Panc1 (cell line): Measurements from ENCODE around the gene ISM1. TPM values are rescaled to one million over a fixed set of nuclear protein-coding genes. Genes with fewer than 3 reads are reported as not detected.

Experiments
- ATAC-seq: fragments of 200-7000 bp; cut with Tn5 transposase; 2 replicates; pipeline ENCODE4 v1.9.1; 2020; ENCODE audit warnings: mild to moderate bottlenecking, moderate library complexity
- BruUV-seq: library from RNA; stranded (reverse); fragments of 400-500 nt; replicated peaks from 2 replicates; lab custom pipeline; 2021; lab: Mats Ljungman, UMichigan
- CTCF ChIA-PET: fragments of 300-600 bp; sonication (Branson Sonifier 250); formaldehyde crosslinking; loops from one replicate; lab custom pipeline; 2022; ENCODE audit warnings: antibody characterized with exemption; lab: Charles Lee
- POLR2A ChIA-PET: fragments of 300-600 bp; sonication (Branson Sonifier 250); formaldehyde crosslinking; loops from one replicate; lab custom pipeline; 2022; ENCODE audit warnings: antibody characterized with exemption; lab: Charles Lee
- DNase-seq: peaks from one replicate; pipeline ENCODE4 v3.0.0-alpha.2; 2010; ENCODE audit warnings: low read depth, low spot score
- H3K27ac ChIP-seq: 2 replicates; pipeline ENCODE4 v1.5.1; 2011; ENCODE audit warnings: mild to moderate bottlenecking, low read length, inconsistent platforms
- H3K27me3 ChIP-seq: fragments of 200-500 bp; sonication (Bioruptor generic); 2 replicates; pipeline ENCODE4 v1.6.0; 2014; ENCODE audit warnings: low read length, inconsistent platforms; ENCODE audit not compliant: control insufficient read depth, insufficient read depth
- H3K36me3 ChIP-seq: fragments of 200-500 bp; sonication (Bioruptor generic); 2 replicates; pipeline ENCODE4 v1.5.1; 2014; ENCODE audit warnings: inconsistent platforms, mild to moderate bottlenecking, low read length, moderate library complexity; ENCODE audit not compliant: control insufficient read depth, insufficient read depth
- H3K4me1 ChIP-seq: 2 replicates; pipeline ENCODE4 v1.5.1; 2011; ENCODE audit warnings: inconsistent platforms, mild to moderate bottlenecking, low read length, moderate library complexity; ENCODE audit not compliant: control insufficient read depth, insufficient read depth
- H3K4me3 ChIP-seq, 2 experiments: 2 replicates each; pipeline ENCODE4 v1.5.1; 2011 to 2012; ENCODE audit warnings: low read depth in 2 of 2, low read length in 2 of 2, mild to moderate bottlenecking in 2 of 2, inconsistent platforms in 1 of 2, moderate library complexity in 1 of 2
- H3K9me3 ChIP-seq: fragments of 200-500 bp; sonication (Bioruptor generic); 2 replicates; pipeline ENCODE4 v1.5.1; 2014; ENCODE audit warnings: low read depth, mild to moderate bottlenecking, inconsistent platforms, low read length, moderate library complexity; ENCODE audit not compliant: control insufficient read depth, insufficient read depth
- CTCF ChIP-seq: fragments of 450-650 bp; IDR thresholded peaks from 2 replicates; pipeline ENCODE4 v1.5.1; 2017; ENCODE audit warnings: mild to moderate bottlenecking
- POLR2AphosphoS5 ChIP-seq: IDR thresholded peaks from 2 replicates; pipeline ENCODE4 v1.6.1; 2012; ENCODE audit warnings: mild to moderate bottlenecking, low read depth, low read length, moderate library complexity
- REST ChIP-seq, 2 experiments: IDR thresholded peaks; 2 replicates each; pipeline ENCODE4 v1.6.1; 2011 to 2012; ENCODE audit warnings: low read depth in 2 of 2, control low read depth in 1 of 2, low read length in 1 of 2, mild to moderate bottlenecking in 1 of 2, moderate library complexity in 1 of 2; ENCODE audit not compliant: insufficient read depth in 1 of 2
- SIN3A ChIP-seq: IDR thresholded peaks from 2 replicates; pipeline ENCODE4 v1.6.1; 2012; ENCODE audit warnings: low read depth, mild to moderate bottlenecking, low read length, moderate library complexity, borderline replicate concordance; ENCODE audit not compliant: insufficient read depth
- TCF7L2 ChIP-seq: IDR thresholded peaks from 2 replicates; pipeline ENCODE4 v1.6.1; 2011; ENCODE audit warnings: mild to moderate bottlenecking, low read depth, low read length, inconsistent platforms
- in situ Hi-C: cut with HindIII; loops from 2 replicates; pipeline ENCODE4 v1.10.0; 2016; ENCODE audit warnings: low sequenced_read_pairs, low pct_unique_long_range_greater_than_20kb
- intact Hi-C: fragments of 100-400 bp; cut with micrococcal nuclease; formaldehyde crosslinking; loops from one replicate; pipeline ENCODE4 v1.10.0; 2022; ENCODE audit not compliant: unreplicated experiment
- total RNA-seq: library from RNA; stranded (reverse); gene quantifications from one replicate; pipeline ENCODE4 v1.2.1, GENCODE V29; 2021; ENCODE audit not compliant: unreplicated experiment

The ISM1 gene
- total RNA-seq, 1 experiment from 2014 or later = not detected

- ATAC-seq (no peak), DNase-seq (no peak)
- CTCF ChIA-PET = no interaction called here
- TF ChIP-seq CTCF (no peak), REST (IDR thresholded peaks at IDR 0.05; ENCODE audit: insufficient read depth in 1 of 2, low read depth in 2 of 2, low read length in 1 of 2) (no peak), SIN3A (no peak), TCF7L2 (no peak), POLR2AphosphoS5 (no peak)
- POLR2A ChIA-PET = interaction anchor here (0.5 kb wide), 1 partner anchor 126 kb away, joined by 8 read pairs; no protein-coding TSS in a partner anchor
- Histone ChIP-seq H3K36me3 (no peaks in the 10 kb centered on the region), H3K27ac (no peak overlapping the region), H3K4me3 (no peak overlapping the region), H3K4me1 (no peaks in the 10 kb centered on the region), H3K9me3 (no peaks in the 10 kb centered on the region), H3K27me3 (no peaks in the 10 kb centered on the region)
- intact Hi-C loops (loop anchor here (10.0 kb wide), 1 partner anchor 151 kb away; no protein-coding TSS in a partner anchor), in situ Hi-C loops (no loop called here)
- no TSS peak for BruUV-seq
Measured at GRCh38 chr20:13265941-13266340, 44.9 kb downstream of the ISM1 start.

- POLR2A ChIA-PET = no interaction called here
Measured at GRCh38 chr20:13267231-13267630, 46.2 kb downstream of the ISM1 start.

More at GRCh38 chr20:13267231-13267630, 46.2 kb downstream of the ISM1 start:
- H3K36me3 ChIP-seq = no peaks in the 10 kb centered on the region
- no peaks in the 10 kb centered on the region for H3K4me1 ChIP-seq
- DNase-seq (no peak), ATAC-seq (no peak)
- intact Hi-C loops = loop anchor here (10.0 kb wide), 1 partner anchor 152 kb away; no protein-coding TSS in a partner anchor
- no peaks in the 10 kb centered on the region for H3K9me3 ChIP-seq
- in situ Hi-C loops = no loop called here
- CTCF ChIA-PET = no interaction called here
- no TSS peak for BruUV-seq
- no peak overlapping the region for H3K4me3 ChIP-seq
- H3K27ac ChIP-seq = no peak overlapping the region
- TF ChIP-seq TCF7L2 (no peak), POLR2AphosphoS5 (no peak), SIN3A (no peak), CTCF (no peak), REST (IDR thresholded peaks at IDR 0.05; ENCODE audit: insufficient read depth in 1 of 2, low read depth in 2 of 2, low read length in 1 of 2) (no peak)
- H3K27me3 ChIP-seq = no peaks in the 10 kb centered on the region
